Measurements from ENCODE around the gene MPZL2. TPM values are rescaled to one million over a fixed set of nuclear protein-coding genes. Genes with fewer than 3 reads are reported as not detected.

The MPZL2 gene
- total RNA-seq, 2 donors from 2014 or later, result 13.8 to 16.8 TPM

DNA sequence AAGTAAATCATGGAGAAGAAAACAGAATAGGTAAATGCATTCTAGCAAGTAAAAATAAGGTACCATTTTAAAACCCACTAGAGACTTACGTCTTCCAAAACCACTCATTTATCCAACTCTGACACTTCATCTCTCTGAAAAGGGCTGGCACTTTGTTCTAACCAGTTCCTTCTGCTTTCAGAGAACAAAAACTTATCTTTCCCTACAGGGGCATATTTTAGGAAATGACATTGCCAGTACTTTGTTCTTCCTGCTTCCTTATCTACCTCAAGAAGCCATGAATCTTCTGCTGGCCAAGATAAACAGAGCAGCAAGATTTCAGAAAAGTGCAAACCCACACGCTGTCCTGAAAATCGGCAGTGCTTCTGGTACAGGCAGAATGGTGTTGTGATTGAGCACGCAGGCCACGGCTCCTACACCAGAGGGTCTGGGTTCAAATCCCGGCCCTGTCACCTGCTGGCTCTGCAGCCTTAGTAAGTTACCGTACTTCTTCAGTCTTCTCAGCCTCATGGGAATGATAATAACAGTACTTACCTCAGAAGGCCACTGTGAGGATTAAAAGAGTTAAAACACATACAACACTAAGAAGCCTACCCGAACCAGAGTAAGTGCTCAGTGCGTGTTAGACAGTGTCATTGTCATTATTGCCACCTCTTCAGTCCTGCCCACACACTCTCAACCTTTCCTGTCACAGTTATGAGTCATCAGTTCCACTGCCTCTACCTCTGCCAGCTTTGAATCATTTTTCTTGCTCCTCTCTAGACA is 22.9 kb downstream of the MPZL2 start:
- H3K4me1 ChIP-seq, result peaks cover 0 to 23% of the 10 kb centered on the region in 2 donors
- H3K4me3 ChIP-seq, result no peak overlapping the region
- no peak for DNase-seq (ENCODE audit: low spot score)
- H3K9me3 ChIP-seq, result no peaks in the 10 kb centered on the region
- no peaks in the 10 kb centered on the region for H3K27me3 ChIP-seq
- TF ChIP-seq, protein P1, sequence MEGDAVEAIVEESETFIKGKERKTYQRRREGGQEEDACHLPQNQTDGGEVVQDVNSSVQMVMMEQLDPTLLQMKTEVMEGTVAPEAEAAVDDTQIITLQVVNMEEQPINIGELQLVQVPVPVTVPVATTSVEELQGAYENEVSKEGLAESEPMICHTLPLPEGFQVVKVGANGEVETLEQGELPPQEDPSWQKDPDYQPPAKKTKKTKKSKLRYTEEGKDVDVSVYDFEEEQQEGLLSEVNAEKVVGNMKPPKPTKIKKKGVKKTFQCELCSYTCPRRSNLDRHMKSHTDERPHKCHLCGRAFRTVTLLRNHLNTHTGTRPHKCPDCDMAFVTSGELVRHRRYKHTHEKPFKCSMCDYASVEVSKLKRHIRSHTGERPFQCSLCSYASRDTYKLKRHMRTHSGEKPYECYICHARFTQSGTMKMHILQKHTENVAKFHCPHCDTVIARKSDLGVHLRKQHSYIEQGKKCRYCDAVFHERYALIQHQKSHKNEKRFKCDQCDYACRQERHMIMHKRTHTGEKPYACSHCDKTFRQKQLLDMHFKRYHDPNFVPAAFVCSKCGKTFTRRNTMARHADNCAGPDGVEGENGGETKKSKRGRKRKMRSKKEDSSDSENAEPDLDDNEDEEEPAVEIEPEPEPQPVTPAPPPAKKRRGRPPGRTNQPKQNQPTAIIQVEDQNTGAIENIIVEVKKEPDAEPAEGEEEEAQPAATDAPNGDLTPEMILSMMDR (IDR thresholded peaks at IDR 0.05), result no peak
- H3K27ac ChIP-seq, result peak overlapping the region; percentile 67 to 72
- no peaks in the 10 kb centered on the region for H3K36me3 ChIP-seq

DNA sequence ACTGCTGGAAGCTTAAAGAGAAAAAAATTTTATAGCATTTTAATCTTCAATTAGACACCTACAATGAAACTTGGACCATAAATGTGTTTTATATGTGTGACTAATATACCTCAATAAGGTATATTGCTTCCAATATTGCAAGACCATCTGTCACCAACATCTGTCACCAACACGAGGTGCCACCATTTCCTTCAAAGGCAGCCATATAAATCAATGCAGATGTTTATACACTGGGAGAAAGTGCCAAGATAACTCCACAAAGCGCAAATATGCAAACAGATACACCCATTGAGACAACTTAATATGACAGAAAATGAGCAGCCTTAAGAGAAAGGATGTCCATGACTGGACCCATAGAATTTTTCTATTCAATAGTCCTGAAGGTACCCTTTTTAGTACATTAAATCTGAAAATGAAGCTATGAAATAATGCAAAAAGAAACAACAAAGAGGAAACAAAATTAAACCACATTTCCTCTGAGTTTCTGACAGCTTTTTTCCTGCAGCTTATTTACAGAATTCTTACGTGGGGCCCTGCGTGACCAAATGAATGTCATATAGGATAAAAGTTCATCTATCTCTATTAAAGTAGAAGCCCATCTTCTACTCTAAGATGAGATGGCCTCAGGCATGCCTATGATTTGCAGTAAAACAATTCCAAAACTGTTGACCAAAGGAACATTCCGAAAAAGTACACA is 24.4 kb downstream of the MPZL2 start:
- peaks cover 0 to 23% of the 10 kb centered on the region in 2 donors for H3K4me1 ChIP-seq

DNA sequence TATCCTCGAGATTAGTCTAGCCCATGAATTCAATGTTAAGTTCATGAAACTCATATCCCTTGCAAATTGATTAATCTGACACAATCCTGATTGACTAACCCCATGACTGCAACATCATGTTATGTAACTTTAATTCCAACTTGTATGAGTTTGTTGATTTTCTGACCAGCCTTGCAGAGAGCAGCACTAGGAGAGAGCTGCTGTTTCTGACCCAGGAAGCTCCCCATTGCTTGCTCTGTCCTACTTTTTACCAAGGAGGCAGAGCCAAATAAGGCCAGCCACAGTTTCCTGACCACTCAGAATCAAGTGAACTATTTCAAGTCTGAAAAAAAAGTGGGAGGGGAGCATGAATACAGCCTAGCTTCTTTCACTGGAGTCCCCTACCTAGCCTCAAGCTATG is 25.2 kb downstream of the MPZL2 start:
- no peaks in the 10 kb centered on the region for H3K36me3 ChIP-seq
- TF ChIP-seq, protein P1 (IDR thresholded peaks at IDR 0.05), result no peak
- no peak for DNase-seq (ENCODE audit: low spot score)
- no peak overlapping the region for H3K27ac ChIP-seq
- H3K4me3 ChIP-seq, result no peak overlapping the region
- no peaks in the 10 kb centered on the region for H3K27me3 ChIP-seq
- no peaks in the 10 kb centered on the region for H3K9me3 ChIP-seq
- H3K4me1 ChIP-seq, result peaks cover 0 to 23% of the 10 kb centered on the region in 2 donors

More for the DNA sequence above, 24.4 kb downstream of the MPZL2 start:
- no peak for DNase-seq (ENCODE audit: low spot score)
- no peaks in the 10 kb centered on the region for H3K36me3 ChIP-seq
- no peaks in the 10 kb centered on the region for H3K27me3 ChIP-seq
- no peak overlapping the region for H3K4me3 ChIP-seq
- no peaks in the 10 kb centered on the region for H3K9me3 ChIP-seq
- TF ChIP-seq, protein P1 (IDR thresholded peaks at IDR 0.05), result no peak
- no peak overlapping the region for H3K27ac ChIP-seq

DNA sequence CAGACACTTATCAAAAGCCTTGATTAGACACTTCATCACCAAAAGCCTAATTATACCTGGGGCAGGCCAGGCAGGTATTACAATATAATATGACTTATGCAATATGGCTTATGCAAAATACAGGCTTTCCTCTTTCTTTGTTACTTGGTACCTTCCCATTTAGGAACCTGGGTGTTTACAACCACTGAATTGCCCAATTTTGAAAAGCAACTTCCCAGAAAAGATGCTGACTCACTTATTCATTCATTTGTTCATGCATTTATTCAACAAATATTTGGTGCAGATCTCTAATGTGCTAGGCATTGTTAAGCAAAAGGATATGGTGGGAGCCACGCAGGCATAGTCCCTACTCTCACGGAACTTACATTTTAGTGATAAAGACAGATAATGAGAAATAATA is 25.7 kb downstream of the MPZL2 start:
- Histone ChIP-seq H3K4me1 (peaks cover 0 to 23% of the 10 kb centered on the region in 2 donors), H3K27ac (no peak overlapping the region)
- DNase-seq (ENCODE audit: low spot score), result no peak

DNA sequence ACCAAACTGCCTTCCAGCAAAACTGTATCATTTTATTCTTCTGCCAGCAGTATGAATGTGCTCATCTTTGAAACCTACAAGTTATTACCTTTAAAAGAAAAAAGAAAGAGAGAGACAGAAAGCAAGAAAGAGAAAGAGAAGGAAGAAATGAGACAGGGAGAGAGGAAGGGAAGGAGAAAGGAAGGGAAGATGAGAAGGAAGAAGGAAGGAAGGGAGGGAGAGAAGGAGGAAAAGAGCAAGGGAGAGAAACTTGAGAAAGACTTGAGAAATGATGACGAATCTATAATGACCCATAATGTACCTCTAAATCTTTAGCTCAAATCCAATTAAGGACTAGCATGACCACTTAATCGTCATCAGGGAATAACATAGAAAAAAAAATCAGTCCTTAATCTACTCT is 27.9 kb downstream of the MPZL2 start:
- Histone ChIP-seq H3K36me3 (no peaks in the 10 kb centered on the region), H3K27me3 (no peaks in the 10 kb centered on the region), H3K4me1 (peaks cover 0 to 17% of the 10 kb centered on the region in 2 donors), H3K9me3 (no peaks in the 10 kb centered on the region), H3K27ac (no peak overlapping the region), H3K4me3 (no peak overlapping the region)
- DNase-seq (ENCODE audit: low spot score), result no peak
- TF ChIP-seq, protein P1 (IDR thresholded peaks at IDR 0.05), result no peak

More for the DNA sequence above, 25.7 kb downstream of the MPZL2 start:
- no peaks in the 10 kb centered on the region for H3K36me3 ChIP-seq
- TF ChIP-seq, protein P1 (IDR thresholded peaks at IDR 0.05), result no peak
- H3K4me3 ChIP-seq, result no peak overlapping the region
- no peaks in the 10 kb centered on the region for H3K9me3 ChIP-seq
- H3K27me3 ChIP-seq, result no peaks in the 10 kb centered on the region

Measured in right atrium auricular region (tissue), 2 donors.